HG02970 (cell line): ENCODE data around the gene PAN2.
"Not testable (repeated sequence)": the region's sequence is repeated elsewhere in the genome, so short reads cannot be mapped to it uniquely, and the experiment has no call there.

Experiments used
- ATAC-seq: cut with Tn5 transposase; IDR thresholded peaks from one replicate; pipeline ENCODE4 v1.9.1; 2021; ENCODE audit warnings: mild to moderate bottlenecking, moderate library complexity, moderate number of reproducible peaks; ENCODE audit not compliant: unreplicated experiment, low FRiP score

Gene PAN2

GRCh38 chr12:56272468-56272867 is 61.3 kb downstream of the PAN2 start:
- not testable (repeated sequence) for ATAC-seq

GRCh38 chr12:56271031-56271430 is 62.8 kb downstream of the PAN2 start:
- ATAC-seq: no peak

- peak; percentile 19 for ATAC-seq
Measured at GRCh38 chr12:56267443-56268071, 66.2 kb downstream of the PAN2 start.

- peak; percentile 79 for ATAC-seq
Measured at GRCh38 chr12:56266693-56267442, 66.9 kb downstream of the PAN2 start, which contains the start of gene COQ10A. COQ10A (plus strand) TSS chr12:56266942; CDS start chr12:56267119, 177 bp downstream.
